ENCODE results near the gene ZNF777.
A peak's percentile ranks its signal among the peaks of the same experiment; 100 is the strongest.
"Not testable (repeated sequence)": the region's sequence is repeated elsewhere in the genome, so short reads cannot be mapped to it uniquely, and the experiment has no call there.

Gene ZNF777

GRCh38 chr7:149498811-149499210, 37.9 kb upstream of the ZNF777 start:
- TF ChIP-seq, protein P1, sequence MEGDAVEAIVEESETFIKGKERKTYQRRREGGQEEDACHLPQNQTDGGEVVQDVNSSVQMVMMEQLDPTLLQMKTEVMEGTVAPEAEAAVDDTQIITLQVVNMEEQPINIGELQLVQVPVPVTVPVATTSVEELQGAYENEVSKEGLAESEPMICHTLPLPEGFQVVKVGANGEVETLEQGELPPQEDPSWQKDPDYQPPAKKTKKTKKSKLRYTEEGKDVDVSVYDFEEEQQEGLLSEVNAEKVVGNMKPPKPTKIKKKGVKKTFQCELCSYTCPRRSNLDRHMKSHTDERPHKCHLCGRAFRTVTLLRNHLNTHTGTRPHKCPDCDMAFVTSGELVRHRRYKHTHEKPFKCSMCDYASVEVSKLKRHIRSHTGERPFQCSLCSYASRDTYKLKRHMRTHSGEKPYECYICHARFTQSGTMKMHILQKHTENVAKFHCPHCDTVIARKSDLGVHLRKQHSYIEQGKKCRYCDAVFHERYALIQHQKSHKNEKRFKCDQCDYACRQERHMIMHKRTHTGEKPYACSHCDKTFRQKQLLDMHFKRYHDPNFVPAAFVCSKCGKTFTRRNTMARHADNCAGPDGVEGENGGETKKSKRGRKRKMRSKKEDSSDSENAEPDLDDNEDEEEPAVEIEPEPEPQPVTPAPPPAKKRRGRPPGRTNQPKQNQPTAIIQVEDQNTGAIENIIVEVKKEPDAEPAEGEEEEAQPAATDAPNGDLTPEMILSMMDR (IDR thresholded peaks at IDR 0.05): no peak
- no peak for TF ChIP-seq ZFX (IDR thresholded peaks at IDR 0.05; ENCODE audit: borderline replicate concordance)
- H3K27ac ChIP-seq: no peak overlapping the region

- H3K27ac ChIP-seq: peak within 1 kb of the TSS; percentile 73
- TF ChIP-seq ZFX (IDR thresholded peaks at IDR 0.05; ENCODE audit: borderline replicate concordance): no peak
- TF ChIP-seq, protein P1 (IDR thresholded peaks at IDR 0.05): peak; percentile 95
Measured at GRCh38 chr7:149497467-149498261, 36.8 kb upstream of the ZNF777 start, which contains the start of gene ZNF746. ZNF746 (minus strand) TSS chr7:149497809; CDS start chr7:149497536, 273 bp downstream.

DNA sequence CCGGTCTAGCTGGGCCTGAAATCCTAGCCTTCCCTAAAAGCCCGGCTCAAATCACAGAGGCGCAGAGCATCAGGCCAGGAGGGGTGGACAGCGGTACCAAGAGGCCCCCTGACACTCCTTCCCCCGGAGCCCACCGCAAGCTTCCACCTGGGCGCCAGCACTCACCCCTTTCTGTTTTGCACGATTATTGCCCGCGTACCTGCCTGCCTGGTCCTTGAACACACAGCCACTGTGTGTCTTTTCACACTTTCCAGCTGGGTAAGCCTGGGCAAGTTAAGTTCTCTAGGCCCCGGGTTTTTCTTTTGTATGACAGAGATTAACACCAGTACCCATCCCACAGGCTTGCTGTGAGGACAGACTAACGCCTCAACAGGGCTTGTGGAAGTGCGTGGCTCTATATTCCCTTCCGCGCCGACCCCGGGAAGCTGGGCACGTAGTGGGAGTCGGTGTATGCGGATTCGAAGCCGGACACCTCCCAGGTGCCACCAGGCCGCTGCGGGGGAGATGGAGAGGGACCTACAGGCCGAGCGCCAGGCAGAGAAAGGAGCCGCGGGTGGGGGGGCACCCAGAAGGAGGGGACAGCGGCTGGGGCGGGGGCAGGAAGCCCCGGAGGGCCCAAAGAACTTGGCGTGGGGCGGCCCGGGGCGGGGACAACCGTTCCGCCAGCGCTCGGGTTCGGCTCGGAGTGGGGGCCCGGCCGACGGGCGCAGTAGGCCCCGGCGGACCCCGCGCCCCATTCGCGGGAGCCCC, 36.0 kb upstream of the ZNF777 start:
- TF ChIP-seq ZFX (IDR thresholded peaks at IDR 0.05; ENCODE audit: borderline replicate concordance): no peak
- TF ChIP-seq, protein P1 (IDR thresholded peaks at IDR 0.05): no peak

GRCh38 chr7:149495785-149496641, 35.2 kb upstream of the ZNF777 start:
- TF ChIP-seq, protein P1 (IDR thresholded peaks at IDR 0.05): no peak
- peak overlapping the region; percentile 73; the same call in 1 of the 2 replicates for H3K27ac ChIP-seq

More for the DNA sequence above, 36.0 kb upstream of the ZNF777 start:
- peak overlapping the region; percentile 73 for H3K27ac ChIP-seq

GRCh38 chr7:149494738-149495368, 34.0 kb upstream of the ZNF777 start:
- TF ChIP-seq, protein P1 (IDR thresholded peaks at IDR 0.05): no peak
- TF ChIP-seq ZFX (IDR thresholded peaks at IDR 0.05; ENCODE audit: borderline replicate concordance): no peak
- H3K27ac ChIP-seq: no peak overlapping the region

GRCh38 chr7:149493975-149494374, 33.1 kb upstream of the ZNF777 start:
- H3K27ac ChIP-seq: not testable (repeated sequence)

GRCh38 chr7:149493366-149493765, 32.5 kb upstream of the ZNF777 start:
- H3K27ac ChIP-seq: no peak overlapping the region
- no peak for TF ChIP-seq ZFX (IDR thresholded peaks at IDR 0.05; ENCODE audit: borderline replicate concordance)
- TF ChIP-seq, protein P1 (IDR thresholded peaks at IDR 0.05): no peak

Data from 22Rv1 (cell line).